HG02938 (cell line): ENCODE measurements around the gene DYNLL2.
"Not testable (repeated sequence)": the region's sequence is repeated elsewhere in the genome, so short reads cannot be mapped to it uniquely, and the experiment has no call there.

ENCODE experiments used
- ATAC-seq: cut with Tn5 transposase; IDR thresholded peaks from one replicate; pipeline ENCODE4 v1.9.1; 2021; ENCODE audit warnings: mild to moderate bottlenecking, moderate library complexity; ENCODE audit not compliant: unreplicated experiment

DYNLL2 gene

GRCh38 chr17:58066401-58066800 lies 16.8 kb upstream of the DYNLL2 start:
- no peak for ATAC-seq

GRCh38 chr17:58072862-58073261 lies 10.4 kb upstream of the DYNLL2 start:
- no peak for ATAC-seq

- ATAC-seq, result not testable (repeated sequence)
Measured at GRCh38 chr17:58073266-58073665, 10.0 kb upstream of the DYNLL2 start.

GRCh38 chr17:58074406-58074805 lies 8.8 kb upstream of the DYNLL2 start:
- not testable (repeated sequence) for ATAC-seq

- ATAC-seq, result no peak
Measured at GRCh38 chr17:58079300-58080033, 3.8 kb upstream of the DYNLL2 start.

- ATAC-seq, result no peak
Measured at GRCh38 chr17:58081646-58082340, 1.4 kb upstream of the DYNLL2 start.

- ATAC-seq, result no peak
Measured at GRCh38 chr17:58082341-58082869, 814 bp upstream of the DYNLL2 start.

GRCh38 chr17:58083491-58084316 lies 485 bp downstream of the DYNLL2 start:
- ATAC-seq, result peak; percentile 57

GRCh38 chr17:58084317-58084981 lies 1.2 kb downstream of the DYNLL2 start:
- no peak for ATAC-seq

- ATAC-seq, result no peak
Measured at GRCh38 chr17:58085039-58085715, 2.0 kb downstream of the DYNLL2 start.

- ATAC-seq, result no peak
Measured at GRCh38 chr17:58086953-58087352, 3.7 kb downstream of the DYNLL2 start.

GRCh38 chr17:58088624-58089023 lies 5.4 kb downstream of the DYNLL2 start:
- no peak for ATAC-seq

- no peak for ATAC-seq
Measured at GRCh38 chr17:58089111-58089510, 5.9 kb downstream of the DYNLL2 start.

- ATAC-seq, result no peak
Measured at GRCh38 chr17:58091024-58091567, 7.9 kb downstream of the DYNLL2 start.

GRCh38 chr17:58092101-58092796 lies 9.0 kb downstream of the DYNLL2 start:
- no peak for ATAC-seq

GRCh38 chr17:58092797-58093385 lies 9.7 kb downstream of the DYNLL2 start:
- ATAC-seq, result no peak

GRCh38 chr17:58094118-58094517 lies 10.9 kb downstream of the DYNLL2 start:
- no peak for ATAC-seq

GRCh38 chr17:58096892-58097291 lies 13.7 kb downstream of the DYNLL2 start:
- no peak for ATAC-seq
